ENCODE data around the gene ERN1.
"Not testable (repeated sequence)": the region's sequence is repeated elsewhere in the genome, so short reads cannot be mapped to it uniquely, and the experiment has no call there.

Gene ERN1

DNA sequence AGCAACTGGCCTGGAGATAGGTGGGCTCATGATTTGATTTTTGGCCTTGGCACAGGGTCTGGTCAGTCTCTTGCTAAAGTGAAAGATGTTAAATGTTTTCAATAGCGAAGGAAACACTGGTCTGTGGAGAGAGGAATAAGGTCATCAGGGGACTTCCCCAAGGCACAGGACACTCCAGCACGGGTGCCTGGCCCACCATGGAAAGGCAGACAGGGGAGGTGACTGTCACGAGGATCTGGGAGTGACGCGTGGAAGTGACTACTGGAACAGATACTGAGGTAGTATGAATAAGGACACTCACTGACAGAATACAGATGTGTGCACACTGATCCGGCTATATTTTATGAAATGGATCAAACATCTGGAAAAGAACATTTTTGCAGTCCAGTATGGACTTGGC is 92.8 kb downstream of the ERN1 start:
- no peak for DNase-seq (ENCODE audit: extremely low read depth in 1 of 2, low read depth in 1 of 2)

DNA sequence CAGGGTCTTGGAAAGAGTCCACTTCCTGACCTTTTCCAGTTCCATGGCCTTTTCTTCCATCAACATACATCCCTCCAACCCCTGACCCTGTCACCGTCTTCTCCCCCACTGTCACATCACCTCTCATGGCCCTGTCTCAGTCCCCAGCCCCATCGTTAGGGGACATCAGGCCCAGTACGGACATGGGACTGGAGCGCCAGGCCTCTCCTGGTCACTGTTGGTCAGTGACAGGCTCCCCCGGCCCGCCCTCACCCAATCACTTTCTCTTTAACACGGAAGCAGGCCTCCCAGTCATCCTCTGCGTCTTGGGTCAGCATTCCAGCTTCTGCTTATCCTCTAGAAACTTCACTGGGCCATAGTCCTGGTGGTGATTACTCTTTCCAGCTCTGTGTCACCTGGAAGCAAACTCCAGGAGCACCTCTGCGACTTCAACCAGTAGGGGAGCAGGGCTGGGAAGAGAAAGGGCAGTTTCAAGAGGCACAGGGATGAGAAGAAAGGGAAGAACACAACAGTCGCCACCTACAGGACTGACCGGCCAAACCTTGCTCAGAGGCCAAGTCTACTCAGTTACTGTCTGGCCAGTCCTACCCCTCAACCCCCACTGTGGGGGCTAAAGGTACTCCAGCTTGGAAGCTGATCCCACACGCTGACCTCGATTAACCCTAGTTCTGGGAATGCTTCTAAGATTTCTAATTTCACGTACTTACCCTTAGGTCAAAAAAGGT is 93.6 kb downstream of the ERN1 start:
- DNase-seq (ENCODE audit: extremely low read depth in 1 of 2, low read depth in 1 of 2) = no peak

- DNase-seq (ENCODE audit: extremely low read depth in 1 of 2, low read depth in 1 of 2) = no peak
Observed at GRCh38 chr17:64032081-64032480, 97.9 kb downstream of the ERN1 start.

DNA sequence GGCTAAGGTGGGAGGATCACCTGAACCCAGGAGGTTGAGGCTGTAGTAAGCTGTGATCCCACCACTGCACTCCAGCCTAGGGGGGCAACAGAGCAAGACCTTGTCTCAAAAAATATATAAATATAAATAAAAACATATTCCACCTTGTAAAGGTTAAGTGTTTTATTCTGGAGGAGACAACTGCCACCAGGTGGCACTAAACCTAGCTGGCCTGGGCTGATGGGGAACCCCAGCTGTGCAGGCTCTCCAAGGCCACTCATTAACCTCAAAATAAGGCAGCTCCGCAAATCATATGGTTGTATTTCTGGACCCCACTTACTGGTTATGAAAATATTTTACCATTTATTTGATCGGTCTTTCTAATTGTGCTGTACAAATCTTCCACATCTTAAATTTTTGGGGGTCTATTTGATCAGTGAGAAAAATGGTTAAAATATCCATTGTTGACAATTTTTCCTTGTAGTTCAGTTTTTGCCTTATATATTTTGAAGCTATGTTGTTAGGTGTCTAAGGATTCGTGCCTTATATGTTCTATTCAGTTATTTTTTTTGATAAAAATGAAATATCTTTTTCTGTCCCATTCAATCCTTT is 101.0 kb downstream of the ERN1 start:
- DNase-seq (ENCODE audit: extremely low read depth in 1 of 2, low read depth in 1 of 2) = peak; percentile 42 to 58

DNA sequence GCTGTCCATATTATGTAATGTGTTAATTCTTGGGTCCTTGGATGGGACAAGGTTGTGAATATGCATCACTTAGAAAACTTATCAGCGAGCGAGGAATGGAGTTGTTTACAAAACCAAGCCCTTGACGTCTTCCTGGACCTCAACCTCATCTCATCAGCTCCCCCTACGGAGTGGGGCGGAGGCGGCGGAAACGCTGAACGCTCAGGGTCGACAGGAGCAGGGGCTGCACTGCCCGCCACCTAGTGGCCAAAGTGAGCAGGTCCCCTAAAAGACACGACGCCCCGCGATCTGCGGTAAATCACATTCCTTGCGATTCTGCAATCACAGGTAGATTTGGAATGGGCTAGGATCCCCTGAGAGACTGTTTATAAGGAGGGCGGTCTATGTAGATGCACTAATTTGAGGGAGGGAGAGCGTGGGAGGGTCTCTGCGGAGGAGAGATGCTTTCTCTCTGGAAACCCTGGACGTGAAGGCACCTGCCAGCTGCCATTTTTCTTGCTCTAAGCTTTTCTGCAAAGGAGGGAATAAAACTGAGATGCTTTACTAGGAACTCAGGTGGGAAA is 104.1 kb downstream of the ERN1 start:
- peak; percentile 85 to 89 for DNase-seq (ENCODE audit: extremely low read depth in 1 of 2, low read depth in 1 of 2)

- DNase-seq (ENCODE audit: extremely low read depth in 1 of 2, low read depth in 1 of 2) = peak; percentile 25 to 28
Observed at GRCh38 chr17:64024781-64025731, 104.9 kb downstream of the ERN1 start.

DNA sequence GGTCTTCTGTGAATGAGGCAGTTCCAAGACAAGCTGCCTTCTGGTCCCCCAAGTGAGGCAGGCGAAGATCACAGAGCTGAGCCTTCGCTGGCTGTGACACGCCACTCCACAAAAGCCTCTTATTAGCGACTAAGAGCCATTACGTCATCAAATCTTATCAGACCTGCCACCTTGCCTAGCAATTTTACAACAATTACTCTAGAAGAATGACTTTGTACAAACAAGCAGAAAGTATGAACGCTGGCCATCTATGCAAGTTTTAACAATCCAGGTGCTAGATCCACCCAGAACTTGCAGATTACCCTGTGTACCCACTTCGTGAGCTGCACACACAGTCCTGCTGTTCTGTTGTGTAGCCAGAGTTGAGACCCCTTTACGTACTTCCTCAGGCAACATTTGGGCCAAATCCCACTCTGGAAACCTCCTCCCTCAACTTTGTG is 105.7 kb downstream of the ERN1 start:
- DNase-seq (ENCODE audit: extremely low read depth in 1 of 2, low read depth in 1 of 2) = no peak

GRCh38 chr17:64022611-64023063 is 107.3 kb downstream of the ERN1 start:
- no peak for DNase-seq (ENCODE audit: extremely low read depth in 1 of 2, low read depth in 1 of 2)

GRCh38 chr17:64020056-64020766 is 109.7 kb downstream of the ERN1 start, which contains the start of gene ICAM2:
Gene ICAM2, minus strand, starts transcription at chr17:64020633. Its CDS starts 13,942 bp downstream, at chr17:64006691.
- peak; percentile 79 to 88 for DNase-seq (ENCODE audit: extremely low read depth in 1 of 2, low read depth in 1 of 2)

DNA sequence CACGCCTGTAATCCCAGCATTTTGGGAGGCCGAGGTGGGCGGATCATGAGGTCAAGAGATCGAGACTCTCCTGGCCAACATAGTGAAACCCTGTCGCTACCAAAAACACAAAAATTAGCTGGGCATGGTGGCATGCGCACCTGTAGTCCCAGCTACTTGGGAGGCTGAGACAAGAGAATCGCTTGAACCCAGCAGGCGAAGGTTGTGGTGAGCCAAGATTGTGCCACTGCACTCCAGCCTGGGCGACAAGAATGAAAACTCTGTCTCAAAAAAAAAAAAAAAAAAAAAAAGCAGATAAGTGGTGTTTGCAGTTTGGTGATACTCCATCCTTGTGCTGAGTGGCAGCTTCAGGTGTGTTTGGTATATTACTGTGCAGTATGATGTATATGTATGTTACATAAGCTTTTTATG is 110.4 kb downstream of the ERN1 start:
- DNase-seq (ENCODE audit: extremely low read depth in 1 of 2, low read depth in 1 of 2) = not testable (repeated sequence)

GRCh38 chr17:64017381-64017980 is 112.5 kb downstream of the ERN1 start:
- no peak for DNase-seq (ENCODE audit: extremely low read depth in 1 of 2, low read depth in 1 of 2)

DNA sequence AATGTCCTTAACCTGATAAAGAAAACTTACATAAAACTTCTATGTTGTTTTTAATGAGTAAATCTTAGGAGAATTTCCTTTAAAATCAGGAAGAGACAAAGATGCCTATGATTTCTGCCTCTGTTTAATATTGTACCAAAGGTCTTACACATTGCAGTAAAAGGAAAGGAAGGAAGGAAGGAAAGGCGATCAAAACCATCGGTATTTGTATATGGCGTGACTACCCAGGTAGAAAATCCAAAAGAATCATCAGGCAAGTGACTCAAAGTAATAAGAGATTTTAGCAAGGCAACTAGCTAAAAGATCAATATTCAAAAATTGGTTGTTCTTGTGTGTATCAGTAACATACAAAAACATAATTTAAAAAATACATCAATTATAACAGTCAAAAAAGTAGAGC is 113.0 kb downstream of the ERN1 start:
- no peak for DNase-seq (ENCODE audit: extremely low read depth in 1 of 2, low read depth in 1 of 2)

DNA sequence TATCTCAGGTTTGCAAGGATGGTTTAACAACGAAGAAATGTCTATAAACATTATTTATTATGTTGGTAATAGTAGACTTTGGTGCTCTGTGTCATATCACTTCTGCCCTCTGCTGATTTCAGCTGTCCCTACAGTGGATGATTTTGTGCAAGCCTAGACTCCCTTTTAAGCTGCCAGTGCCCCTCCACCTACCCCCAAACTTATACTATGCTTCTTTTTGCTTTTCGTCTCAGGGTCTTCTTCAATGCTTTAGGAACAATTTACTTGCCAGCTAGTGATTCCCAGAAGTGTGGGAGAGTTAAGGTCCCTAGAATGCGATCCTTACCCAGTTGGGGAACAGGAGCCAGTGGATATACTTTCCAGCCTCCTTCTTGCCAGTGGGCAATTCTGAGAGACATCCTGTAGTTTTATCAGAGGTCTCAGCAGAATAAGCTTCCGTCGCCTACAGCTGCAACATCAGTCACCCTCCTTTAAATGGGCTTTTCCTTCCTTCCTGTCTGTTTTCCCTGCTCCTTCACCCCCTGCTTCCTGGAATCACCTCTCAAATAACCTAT is 113.6 kb downstream of the ERN1 start:
- no peak for DNase-seq (ENCODE audit: extremely low read depth in 1 of 2, low read depth in 1 of 2)

DNA sequence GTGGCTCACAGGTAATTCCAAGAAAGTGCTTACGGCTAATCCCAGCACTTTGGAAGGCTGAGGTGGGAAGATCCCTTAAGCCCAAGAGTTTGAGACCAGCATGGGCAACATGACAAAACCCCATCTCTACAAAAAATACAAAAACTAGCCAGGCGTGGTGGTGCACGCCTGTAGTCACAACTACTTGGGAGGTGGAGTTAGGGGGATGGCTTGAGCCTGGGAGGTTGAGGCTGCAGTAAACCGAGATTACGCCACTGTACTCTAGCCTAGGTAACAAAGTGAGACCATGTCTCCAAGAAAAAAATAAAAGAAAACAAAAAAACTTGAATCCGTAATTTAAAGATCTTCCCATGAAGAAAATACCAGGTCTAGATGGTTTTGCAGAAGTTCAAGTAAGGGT is 114.5 kb downstream of the ERN1 start:
- no peak for DNase-seq (ENCODE audit: extremely low read depth in 1 of 2, low read depth in 1 of 2)

- DNase-seq (ENCODE audit: extremely low read depth in 1 of 2, low read depth in 1 of 2) = no peak
Observed at GRCh38 chr17:64009571-64010402, 120.2 kb downstream of the ERN1 start.

- no peak for DNase-seq (ENCODE audit: extremely low read depth in 1 of 2, low read depth in 1 of 2)
Observed at GRCh38 chr17:64008830-64009229, 121.1 kb downstream of the ERN1 start.

- DNase-seq (ENCODE audit: extremely low read depth in 1 of 2, low read depth in 1 of 2) = no peak
Observed at GRCh38 chr17:64008346-64008745, 121.6 kb downstream of the ERN1 start.

DNA sequence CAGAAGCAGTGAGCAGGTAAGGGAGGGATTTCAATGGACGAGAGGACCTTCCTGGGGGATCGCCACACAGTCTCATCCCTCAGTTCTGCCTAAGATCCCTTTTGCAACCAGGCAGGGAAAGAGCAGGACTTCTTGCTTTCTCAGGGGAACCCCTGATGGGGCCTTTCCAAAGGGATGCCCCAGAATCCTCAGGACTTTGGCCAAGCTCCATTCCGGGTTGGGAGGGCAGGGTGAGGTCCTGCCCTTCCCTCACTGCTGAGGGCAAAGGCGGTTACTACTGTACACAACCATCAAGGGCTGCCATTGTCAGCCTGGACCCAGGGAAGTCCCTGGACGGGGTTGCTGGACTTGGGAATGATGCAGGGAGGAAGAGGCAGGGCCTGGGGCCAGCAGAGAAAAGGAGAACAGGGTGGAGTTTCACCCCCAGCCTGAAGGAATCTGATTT is 122.1 kb downstream of the ERN1 start:
- no peak for DNase-seq (ENCODE audit: extremely low read depth in 1 of 2, low read depth in 1 of 2)

All from activated CD8-positive, alpha-beta memory T cell treated with anti-CD3 and anti-CD28 coated beads for 1 hour (primary cell).